PC-3 (cell line): ENCODE results near the gene CDH6.

Experiments used
- CTCF ChIP-seq: fragments of 300-600 bp; sonication (generic); conservative IDR thresholded peaks from 2 replicates; pipeline ENCODE4 v1.5.1; 2017; ENCODE audit warnings: antibody characterized with exemption, low read depth, mild to moderate bottlenecking, low read length
- EZH2 ChIP-seq: fragments of 300-600 bp; sonication (generic); IDR thresholded peaks from one replicate; pipeline ENCODE4 v1.6.1; 2017; ENCODE audit warnings: antibody characterized with exemption, mild to moderate bottlenecking, low read length; ENCODE audit not compliant: unreplicated experiment

GRCh38 chr5:31144364-31144763 lies 49.1 kb upstream of the CDH6 start:
- no peak for TF ChIP-seq CTCF
- TF ChIP-seq EZH2, result no peak
